Bronchial epithelial cell (primary cell): ENCODE data around the gene OR2V2. TPM values are rescaled to one million over a fixed set of nuclear protein-coding genes. Genes with fewer than 3 reads are reported as not detected.

Source experiments
- DNase-seq: peaks from one replicate; pipeline ENCODE4 v3.0.0-alpha.2; 2010; ENCODE audit warnings: low read depth
- FAIRE-seq: peaks from 2 replicates; lab custom pipeline; 2011; peaks lifted over from hg19 to GRCh38; lab: Jason Lieb, UNC
- H3K27me3 ChIP-seq: 2 replicates; pipeline ENCODE4 v1.5.1; 2011; ENCODE audit warnings: low read length; ENCODE audit not compliant: control insufficient read depth, insufficient read depth
- H3K36me3 ChIP-seq: 2 replicates; pipeline ENCODE4 v1.5.1; 2011; ENCODE audit warnings: low read length; ENCODE audit not compliant: control insufficient read depth, insufficient read depth
- H3K4me3 ChIP-seq: 2 replicates; pipeline ENCODE4 v1.5.1; 2011; ENCODE audit warnings: mild to moderate bottlenecking, low read depth, low read length, control low read depth
- CTCF ChIP-seq: IDR thresholded peaks from 2 replicates; pipeline ENCODE4 v1.5.1; 2011; ENCODE audit warnings: mild to moderate bottlenecking, moderate library complexity, low read length, control low read depth, inconsistent platforms; ENCODE audit not compliant: insufficient read depth, severe bottlenecking
- total RNA-seq: library from RNA; depleted of rRNA; stranded (reverse); fragments of >200 nt; gene quantifications from 2 replicates; pipeline ENCODE4 v1.2.1, GENCODE V29; 2014

Gene OR2V2
- total RNA-seq, 1 donor from 2014 or later = not detected

- peaks cover 19% of the 10 kb centered on the region for H3K36me3 ChIP-seq
- DNase-seq = no peak
- H3K4me3 ChIP-seq = no peak overlapping the region
- FAIRE-seq = no peak
- no peak for TF ChIP-seq CTCF
- H3K27me3 ChIP-seq = no peaks in the 10 kb centered on the region
These were observed 47.9 kb downstream of the OR2V2 start for GRCh38 chr5:181195249-181195761.

- FAIRE-seq (no peak), DNase-seq (no peak)
- Histone ChIP-seq H3K36me3 (peaks cover 20% of the 10 kb centered on the region), H3K27me3 (no peaks in the 10 kb centered on the region), H3K4me3 (no peak overlapping the region)
- TF ChIP-seq CTCF = no peak
These were observed 50.1 kb downstream of the OR2V2 start for GRCh38 chr5:181197326-181197951.

GRCh38 chr5:181198106-181198685 is 50.8 kb downstream of the OR2V2 start:
- Histone ChIP-seq H3K36me3 (peaks cover 20% of the 10 kb centered on the region), H3K4me3 (no peak overlapping the region), H3K27me3 (no peaks in the 10 kb centered on the region)
- TF ChIP-seq CTCF = no peak
- DNase-seq = no peak
- FAIRE-seq = no peak

- DNase-seq = no peak
- no peak for TF ChIP-seq CTCF
- no peak overlapping the region for H3K4me3 ChIP-seq
- FAIRE-seq = no peak
- no peaks in the 10 kb centered on the region for H3K27me3 ChIP-seq
- peaks cover 20% of the 10 kb centered on the region for H3K36me3 ChIP-seq
These were observed 51.6 kb downstream of the OR2V2 start for GRCh38 chr5:181198905-181199519.

- Histone ChIP-seq H3K36me3 (peaks cover 17% of the 10 kb centered on the region), H3K27me3 (no peaks in the 10 kb centered on the region), H3K4me3 (no peak overlapping the region)
- no peak for TF ChIP-seq CTCF
- FAIRE-seq = peak; percentile 18
- DNase-seq = no peak
These were observed 52.7 kb downstream of the OR2V2 start for GRCh38 chr5:181199881-181200638.
